NCI-H1417 treated with DMSO at 0.1 percent for 48 hours (cell line): ENCODE measurements around the gene PNMT.

Source experiments
- DNase-seq: peaks from one replicate; lab custom pipeline; 2025; lab: John Stamatoyannopoulos, UW

The PNMT gene

DNA sequence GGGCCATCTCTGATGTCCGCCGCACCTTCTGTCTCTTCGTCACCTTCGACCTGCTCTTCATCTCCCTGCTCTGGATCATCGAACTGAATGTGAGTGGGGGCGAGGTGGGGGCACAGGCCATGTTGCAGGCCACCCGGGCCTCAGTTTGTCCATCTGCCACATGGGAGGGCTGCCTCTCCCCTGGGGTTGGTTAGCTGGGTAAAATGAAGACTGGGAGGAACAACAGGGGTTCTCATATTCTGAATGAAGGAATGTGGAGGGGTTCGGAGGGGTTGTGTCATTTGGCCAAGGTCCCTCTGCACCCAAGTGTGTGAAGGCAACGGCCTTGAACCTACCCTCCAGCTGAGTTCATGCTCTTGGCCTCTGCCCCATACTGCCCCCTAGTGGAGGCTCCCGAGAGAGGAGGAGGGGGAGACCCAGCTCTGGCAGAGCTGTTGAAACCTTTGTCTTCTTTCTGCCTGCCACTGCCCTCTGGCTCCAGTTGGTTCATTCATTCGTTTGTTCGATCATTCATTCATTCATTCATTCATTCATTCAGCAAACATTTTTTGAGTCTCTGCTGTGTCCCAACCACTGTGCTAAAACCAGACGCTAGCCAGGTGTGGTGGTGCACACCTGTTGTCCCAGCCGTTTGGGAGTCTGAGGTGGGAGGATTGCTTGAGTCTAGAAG, 14.5 kb upstream of the PNMT start:
- no peak for DNase-seq

GRCh38 chr17:39655105-39655504, 13.1 kb upstream of the PNMT start:
- DNase-seq, result no peak

DNA sequence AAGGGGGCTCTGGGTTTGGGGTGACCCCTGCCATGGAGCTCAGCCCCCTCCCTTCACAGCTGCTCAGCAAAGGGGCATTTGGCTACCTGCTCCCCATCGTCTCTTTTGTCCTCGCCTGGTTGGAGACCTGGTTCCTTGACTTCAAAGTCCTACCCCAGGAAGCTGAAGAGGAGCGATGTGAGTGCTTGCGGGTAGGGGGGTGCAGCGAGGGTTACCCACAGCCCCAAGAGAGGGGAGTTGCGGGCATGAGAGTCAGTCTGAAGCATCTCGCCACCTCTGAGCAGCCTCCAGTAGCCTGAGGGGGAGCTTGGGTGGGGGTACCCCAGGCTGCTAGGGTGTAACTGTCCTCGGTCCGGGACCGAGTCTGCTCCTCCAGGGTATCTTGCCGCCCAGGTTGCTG, 9.9 kb upstream of the PNMT start:
- DNase-seq, result no peak

DNA sequence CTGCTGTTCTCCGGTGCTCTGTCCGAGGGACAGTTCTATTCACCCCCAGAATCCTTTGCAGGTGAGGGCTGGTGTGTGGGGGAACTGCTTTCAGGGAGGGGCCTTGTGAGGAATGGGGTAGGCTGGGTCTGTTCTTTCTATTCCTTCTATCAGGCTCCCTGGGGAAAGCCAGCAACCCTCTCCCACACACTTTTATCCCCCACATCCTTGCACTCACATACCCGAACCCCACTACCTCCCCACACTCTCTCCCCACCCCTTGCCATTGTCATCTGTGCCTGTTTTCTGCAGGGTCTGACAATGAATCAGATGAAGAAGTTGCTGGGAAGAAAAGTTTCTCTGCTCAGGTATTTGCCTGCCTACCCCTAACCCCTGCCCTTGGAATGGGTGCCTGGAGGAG, 9.5 kb upstream of the PNMT start:
- no peak for DNase-seq

DNA sequence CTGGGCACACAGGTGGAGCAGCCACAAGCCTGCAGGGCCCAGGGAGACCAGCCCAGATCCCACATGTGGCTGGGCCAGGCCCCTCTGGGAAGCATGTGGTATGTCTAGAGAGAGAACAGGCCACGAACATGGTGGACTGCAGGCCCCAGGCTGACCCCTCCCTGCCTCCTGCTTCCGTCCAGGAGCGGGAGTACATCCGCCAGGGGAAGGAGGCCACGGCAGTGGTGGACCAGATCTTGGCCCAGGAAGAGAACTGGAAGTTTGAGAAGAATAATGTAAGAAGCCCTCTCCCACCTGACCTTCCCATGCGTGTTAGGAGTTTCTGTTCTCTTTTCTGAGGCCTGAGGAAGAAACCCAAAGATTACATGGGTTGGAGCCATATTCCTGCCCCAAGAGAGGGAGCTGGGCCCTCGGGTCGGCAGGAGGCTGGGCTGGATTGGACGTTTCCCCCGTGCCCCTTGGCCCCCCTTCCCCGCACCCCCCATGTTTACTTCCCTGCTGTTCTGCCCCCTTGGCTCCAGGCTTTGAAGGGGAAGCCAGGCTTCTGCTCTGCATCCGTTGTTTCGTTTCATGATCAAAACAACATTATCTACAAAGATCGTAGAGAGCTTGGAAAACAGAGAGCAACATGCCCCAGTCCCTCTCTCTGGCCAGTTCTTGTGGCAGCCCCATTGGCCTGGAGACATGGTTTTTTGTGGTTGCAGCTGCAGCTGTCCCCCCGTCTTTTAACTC, 8.8 kb upstream of the PNMT start:
- DNase-seq, result no peak

DNA sequence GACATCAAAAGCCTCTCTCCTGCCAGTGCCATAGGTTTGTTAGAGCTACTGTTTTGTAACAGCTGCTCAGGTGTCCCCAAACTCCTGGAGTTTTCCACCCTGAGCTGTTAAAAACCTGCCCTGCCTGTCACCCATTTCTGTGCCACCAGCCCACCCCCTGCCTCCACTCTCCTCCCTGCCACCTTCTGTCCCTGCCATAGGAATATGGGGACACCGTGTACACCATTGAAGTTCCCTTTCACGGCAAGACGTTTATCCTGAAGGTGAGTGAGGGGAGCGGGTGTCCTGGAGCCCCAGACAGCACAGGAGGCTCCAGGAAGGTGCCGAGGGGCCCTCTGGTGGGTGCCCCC, 8.3 kb upstream of the PNMT start:
- no peak for DNase-seq

GRCh38 chr17:39660397-39661385, 7.6 kb upstream of the PNMT start:
- DNase-seq, result no peak

- DNase-seq, result no peak
These were observed 6.3 kb upstream of the PNMT start for GRCh38 chr17:39661744-39662541.

GRCh38 chr17:39662551-39663339, 5.5 kb upstream of the PNMT start:
- DNase-seq, result no peak

GRCh38 chr17:39663340-39663687, 4.9 kb upstream of the PNMT start:
- no peak for DNase-seq

DNA sequence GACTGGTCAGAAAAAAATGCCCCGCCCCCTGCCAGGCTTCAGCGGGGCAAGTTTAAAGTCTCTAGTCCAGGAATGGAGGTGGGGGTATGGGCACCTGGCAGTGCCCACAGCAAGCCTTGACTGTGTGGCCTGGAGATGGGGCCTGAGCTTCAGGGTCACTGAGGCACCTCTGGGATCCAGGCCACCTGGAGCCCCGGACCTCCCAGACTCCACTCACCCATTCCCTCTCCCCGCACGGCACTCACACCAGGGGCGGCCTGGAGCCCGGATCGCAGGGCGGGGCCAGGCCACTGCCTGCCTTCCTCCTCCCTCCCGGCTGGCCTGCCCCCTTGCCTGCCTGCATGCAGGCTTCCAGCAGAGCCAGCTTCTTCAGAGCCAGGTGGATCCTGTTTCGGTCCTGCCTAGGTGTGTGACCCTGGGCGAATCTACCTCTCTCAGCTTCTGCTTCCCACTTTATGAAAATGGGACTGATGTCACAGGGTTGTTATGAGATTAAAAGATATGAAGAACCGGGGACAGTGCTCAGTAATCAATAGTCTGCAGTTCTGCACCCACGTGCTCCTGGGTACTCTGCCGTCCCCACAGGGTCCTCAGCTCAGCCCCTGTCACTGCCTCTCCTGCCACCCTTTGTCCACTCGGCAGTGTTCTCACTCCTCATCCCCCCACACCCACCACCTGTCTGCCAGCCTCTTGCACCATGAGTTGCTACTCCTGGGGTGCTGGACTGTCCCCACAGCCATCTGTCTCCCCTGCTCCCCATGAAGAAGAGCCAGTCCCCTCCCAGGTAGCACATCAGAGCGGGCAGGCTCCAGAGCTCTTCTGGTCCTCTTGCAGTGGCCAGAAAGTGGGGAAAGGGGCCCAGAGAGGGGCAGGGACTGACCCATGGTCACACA, 4.3 kb upstream of the PNMT start:
- DNase-seq, result no peak

- DNase-seq, result no peak
These were observed 3.4 kb upstream of the PNMT start, which contains the start of gene TCAP for GRCh38 chr17:39664581-39665561. Gene TCAP (plus strand): TSS chr17:39665349. CDS start chr17:39665360, 11 bp downstream.

DNA sequence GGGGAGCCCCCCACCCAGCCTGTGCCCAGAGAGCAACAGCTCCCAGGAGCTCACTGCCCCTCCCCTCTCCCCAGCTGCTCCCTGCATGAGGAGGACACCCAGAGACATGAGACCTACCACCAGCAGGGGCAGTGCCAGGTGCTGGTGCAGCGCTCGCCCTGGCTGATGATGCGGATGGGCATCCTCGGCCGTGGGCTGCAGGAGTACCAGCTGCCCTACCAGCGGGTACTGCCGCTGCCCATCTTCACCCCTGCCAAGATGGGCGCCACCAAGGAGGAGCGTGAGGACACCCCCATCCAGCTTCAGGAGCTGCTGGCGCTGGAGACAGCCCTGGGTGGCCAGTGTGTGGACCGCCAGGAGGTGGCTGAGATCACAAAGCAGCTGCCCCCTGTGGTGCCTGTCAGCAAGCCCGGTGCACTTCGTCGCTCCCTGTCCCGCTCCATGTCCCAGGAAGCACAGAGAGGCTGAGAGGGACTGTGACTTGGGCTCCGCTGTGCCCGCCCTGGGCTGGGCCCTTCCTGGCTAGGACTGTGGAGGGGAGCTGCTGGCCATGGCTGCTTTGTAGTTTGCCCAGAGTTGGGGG, 2.5 kb upstream of the PNMT start:
- DNase-seq, result no peak

GRCh38 chr17:39666231-39666600, 2.0 kb upstream of the PNMT start:
- no peak for DNase-seq

DNA sequence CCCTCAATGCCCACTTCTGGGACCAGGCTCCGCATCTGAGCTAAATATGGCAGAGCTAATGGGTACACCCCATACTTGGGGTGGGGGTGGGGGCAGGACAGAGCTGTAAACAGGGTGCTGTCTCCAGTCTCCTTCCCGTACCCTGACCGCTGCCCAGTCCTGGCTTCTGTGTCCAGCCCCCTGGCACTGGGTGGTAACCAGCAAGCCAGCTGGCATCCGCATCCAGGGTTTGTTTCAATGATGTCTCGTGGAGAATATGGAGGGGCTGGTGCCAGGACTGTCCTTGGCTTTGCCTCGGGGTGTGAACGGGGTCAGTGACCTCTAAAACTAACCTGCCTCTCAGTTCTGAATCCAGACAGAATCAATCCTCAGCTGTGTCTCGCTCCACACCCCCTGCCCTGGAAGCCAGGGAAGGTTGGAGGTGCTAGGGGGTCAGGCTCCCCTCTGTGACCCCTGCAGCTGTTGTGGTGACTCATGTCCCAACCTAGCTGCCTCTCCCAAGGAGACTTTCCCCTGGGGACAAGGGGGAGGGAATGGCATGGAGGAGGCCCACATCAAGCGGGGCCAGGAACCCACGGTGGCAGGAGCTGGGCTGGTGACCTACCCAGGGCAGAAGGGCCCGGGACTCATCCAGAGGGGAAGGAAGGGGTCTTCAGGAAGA, 1.5 kb upstream of the PNMT start:
- no peak for DNase-seq

DNA sequence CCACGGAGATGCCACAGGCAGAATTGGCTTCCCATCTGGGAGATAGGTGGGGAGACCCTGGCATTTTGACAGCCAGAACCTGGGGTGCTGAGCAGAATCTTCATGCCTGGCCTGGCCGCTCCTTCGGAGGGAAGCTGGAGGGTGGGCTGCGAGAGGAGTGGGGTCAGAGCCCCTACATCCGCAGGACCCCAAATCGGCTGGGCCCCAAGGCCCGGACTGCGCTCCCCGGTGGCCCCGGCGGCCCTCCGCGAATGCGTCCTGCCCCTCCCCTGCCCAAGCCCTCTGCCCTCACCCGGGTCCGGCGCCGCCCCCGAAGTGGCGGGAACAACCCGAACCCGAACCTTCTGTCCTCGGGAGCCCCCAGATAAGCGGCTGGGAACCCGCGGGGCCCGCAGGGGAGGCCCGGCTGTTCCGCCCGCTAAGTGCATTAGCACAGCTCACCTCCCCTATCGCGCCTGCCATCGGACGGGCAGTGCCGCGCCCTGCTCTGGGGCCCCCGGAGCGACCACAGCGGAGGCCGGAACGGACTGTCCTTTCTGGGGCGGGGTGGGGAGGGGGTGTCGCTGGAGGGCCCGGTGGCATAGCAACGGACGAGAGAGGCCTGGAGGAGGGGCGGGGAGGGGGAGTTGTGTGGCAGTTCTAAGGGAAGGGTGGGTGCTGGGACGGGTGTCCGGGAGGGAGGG, 850 bp upstream of the PNMT start:
- no peak for DNase-seq
